SH-SY5Y (cell line): ENCODE results near the gene MAPK11.

Source experiments
- GATA2 ChIP-seq: IDR thresholded peaks from 2 replicates; pipeline ENCODE4 v1.6.1; 2011; ENCODE audit warnings: mild to moderate bottlenecking, low read depth, low read length
- GATA3 ChIP-seq: IDR thresholded peaks from 2 replicates; pipeline ENCODE4 v1.6.1; 2011; ENCODE audit warnings: low read depth, mild to moderate bottlenecking, low read length, moderate library complexity

DNA sequence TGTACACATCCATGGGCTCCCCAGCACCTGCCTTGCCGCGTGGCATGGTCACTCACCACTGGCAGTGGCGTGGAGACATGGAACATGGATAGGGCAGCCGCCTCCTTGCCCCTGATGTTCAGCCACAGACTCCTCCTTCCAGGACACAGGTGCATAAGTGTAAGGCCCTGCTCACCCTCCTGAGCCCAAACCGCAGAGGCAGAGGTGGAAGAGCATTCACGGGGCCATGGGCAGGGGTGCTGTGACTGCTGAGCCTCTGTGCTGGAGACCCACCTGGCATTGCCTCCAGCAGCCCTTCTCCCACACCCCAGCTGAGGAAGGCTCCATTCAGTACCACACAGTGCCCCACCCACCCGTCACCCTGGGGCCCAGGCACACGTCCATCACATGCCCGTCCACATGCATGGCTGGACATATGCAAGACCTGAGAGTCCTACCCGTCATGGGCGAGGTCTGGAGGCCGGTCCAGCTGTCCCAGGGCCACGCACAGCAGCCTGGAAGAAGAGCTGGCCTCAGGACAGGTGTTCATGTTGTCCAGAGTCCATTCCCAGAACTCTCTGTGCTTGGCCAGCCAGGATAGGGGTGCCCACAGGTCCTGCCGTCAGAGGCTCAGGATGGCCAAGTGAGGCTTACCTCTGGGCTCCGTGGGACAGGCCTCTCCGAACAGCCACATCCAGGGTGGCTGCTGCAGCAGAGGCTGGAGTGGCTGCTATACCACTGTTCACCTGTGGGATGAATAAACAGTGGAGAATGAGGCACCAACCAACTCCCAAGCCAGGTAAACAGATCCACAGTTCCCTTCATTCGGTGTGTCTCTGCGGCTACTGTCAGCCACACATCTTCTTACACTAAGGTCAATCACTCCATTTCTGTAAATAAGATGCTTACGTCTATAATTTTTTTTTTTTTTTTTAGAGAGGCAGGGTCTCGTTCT, 23.7 kb downstream of the MAPK11 start:
- no peak for TF ChIP-seq GATA2
- TF ChIP-seq GATA3: no peak
